HUDEP-2 (cell line): ENCODE measurements around the gene ZFP36L1.

ENCODE experiments used
- DNase-seq, 76 experiments: peaks; one replicate each; lab custom pipeline; 2025; ENCODE audit not compliant: unreplicated experiment in 76 of 76; lab: John Stamatoyannopoulos, UW

The ZFP36L1 gene

DNA sequence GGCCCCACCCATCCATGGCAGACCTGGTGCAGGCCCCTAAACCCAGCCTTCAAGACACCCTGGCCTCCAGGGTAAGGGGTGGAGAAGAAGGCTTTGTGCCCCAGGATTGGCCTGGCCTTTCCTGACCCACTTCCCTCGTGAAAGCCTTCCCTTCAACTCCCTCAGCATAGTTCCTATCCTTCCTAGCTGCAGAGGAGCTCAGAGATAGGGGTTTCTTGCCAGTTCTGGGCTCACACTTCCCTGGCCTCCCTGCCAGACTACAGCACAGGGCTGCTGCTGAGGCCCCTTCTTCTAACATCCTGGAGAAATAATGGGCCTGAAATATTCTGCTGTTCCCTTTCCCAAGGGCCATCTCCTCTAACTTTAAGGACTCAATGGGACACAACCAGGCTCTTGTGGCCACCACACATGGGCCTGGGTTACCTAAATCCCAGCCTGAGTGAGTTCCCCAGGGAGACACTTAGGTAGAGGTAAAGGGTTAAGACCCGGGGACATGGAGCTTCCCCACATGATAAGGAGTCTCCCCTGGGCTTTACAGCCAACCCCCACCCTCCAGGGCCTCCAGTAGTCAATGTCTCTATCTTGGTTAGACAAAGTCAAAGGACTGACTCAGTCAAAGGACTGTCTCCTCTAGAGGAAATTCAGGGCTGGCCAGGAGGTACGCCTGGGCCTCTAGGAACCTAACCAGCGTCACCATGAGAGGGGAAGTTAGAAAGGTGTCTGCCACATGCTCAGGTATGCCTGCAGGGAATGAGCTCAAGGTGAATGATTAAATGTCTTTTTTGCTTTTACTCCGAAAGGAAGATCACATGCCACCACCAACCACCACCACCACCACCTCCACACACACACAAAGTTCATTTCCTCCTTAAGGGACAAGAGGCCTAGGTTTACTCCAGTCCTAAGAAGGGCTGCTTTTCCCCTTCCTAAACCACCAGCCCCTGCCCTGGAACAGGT is 7.1 kb downstream of the ZFP36L1 start:
- no peak for DNase-seq

DNA sequence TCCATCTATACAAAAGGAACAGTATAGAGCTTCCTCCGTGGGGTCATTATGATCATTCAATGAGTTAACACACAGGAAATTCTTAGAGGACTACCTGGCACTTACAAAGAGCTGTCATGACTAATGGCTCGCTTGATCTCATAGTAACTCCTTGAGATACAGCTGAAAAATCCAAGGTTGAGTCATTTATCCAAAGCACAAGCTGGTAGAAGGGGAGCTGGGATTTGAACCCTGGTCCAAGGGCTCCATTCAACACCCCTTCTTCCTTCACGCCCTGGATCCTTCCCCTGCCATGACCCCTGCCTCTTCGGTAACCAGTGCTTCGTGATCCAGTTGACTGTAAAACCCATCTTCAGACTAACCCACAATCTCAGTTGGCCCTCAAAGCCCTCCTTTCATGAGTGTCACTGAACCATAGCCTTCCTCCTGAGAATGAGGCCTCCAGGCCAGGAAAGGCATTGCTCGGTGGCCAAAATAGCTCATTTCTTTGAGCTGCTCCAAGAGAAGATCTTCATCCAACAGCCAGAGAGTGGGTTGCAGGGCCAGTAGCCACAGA is 7.8 kb downstream of the ZFP36L1 start:
- no peak for DNase-seq

DNA sequence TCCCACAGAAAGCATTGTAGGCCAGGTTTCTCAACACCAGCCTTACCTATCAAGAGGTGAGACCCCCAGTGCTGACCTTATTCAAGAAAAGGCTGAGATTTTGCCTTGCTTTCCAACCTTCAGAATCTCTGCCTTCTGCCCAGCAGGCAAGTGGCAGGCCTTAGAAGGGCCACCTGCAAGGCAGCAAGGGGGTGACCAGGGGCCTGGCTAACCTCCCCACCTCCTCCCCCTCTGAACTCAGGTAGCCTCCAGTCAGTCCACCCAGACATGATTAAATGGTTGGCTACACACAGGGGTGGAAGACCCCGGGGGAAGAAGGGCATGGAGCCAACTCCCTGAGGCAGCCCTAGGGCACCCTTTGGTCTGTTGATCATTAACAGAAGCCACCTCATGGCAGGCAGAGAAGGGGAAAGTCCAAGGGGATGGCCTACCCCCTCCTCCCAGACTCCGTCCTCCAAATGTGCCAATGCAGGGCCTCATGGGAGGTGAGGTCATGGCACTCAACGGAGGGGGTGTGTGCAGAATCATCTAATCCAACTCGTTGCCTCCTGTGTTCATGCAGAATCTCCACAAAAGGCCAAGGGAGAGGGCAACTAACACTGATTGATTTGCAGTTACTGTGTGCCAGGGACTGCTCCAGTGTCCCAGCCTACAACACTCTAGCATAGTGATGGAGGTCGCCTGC is 8.5 kb downstream of the ZFP36L1 start:
- no peak for DNase-seq

DNA sequence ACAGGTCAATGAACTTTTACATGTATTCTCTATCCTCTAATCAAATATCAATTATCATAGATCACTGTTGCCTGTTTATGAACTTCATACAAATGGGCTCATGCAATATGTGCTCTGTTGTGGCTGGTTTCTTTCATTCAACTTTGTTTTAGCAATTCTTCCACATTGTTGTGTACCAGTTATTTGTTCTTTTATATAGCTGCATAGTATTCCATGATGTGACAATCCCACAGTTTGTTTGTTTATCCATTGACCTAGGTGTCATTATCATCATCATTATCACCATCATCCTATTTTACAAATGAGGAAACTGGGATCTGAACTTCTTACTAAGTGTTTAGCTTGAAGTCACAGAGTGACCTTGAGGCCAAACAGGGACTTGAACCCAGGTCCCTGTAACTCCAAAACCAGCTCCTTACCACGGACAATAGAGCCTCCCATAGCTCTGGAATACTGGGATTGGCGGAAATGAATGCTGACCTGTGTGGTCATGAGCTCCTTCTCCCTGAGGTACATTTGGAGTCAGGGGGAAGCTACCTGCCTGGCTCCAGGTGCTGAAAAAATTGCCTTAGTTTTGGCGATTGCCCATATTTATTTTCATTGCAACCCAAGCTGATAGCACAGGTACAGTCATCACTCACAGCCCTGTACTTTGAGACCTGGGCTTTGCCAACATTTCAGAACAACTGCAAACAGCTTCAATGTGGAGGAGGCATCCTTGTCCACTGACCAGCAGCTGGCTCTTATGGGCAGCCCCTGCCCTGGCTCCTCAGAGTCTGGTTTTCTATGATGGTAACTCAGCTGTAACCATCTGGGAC is 9.2 kb downstream of the ZFP36L1 start:
- DNase-seq, result no peak

DNA sequence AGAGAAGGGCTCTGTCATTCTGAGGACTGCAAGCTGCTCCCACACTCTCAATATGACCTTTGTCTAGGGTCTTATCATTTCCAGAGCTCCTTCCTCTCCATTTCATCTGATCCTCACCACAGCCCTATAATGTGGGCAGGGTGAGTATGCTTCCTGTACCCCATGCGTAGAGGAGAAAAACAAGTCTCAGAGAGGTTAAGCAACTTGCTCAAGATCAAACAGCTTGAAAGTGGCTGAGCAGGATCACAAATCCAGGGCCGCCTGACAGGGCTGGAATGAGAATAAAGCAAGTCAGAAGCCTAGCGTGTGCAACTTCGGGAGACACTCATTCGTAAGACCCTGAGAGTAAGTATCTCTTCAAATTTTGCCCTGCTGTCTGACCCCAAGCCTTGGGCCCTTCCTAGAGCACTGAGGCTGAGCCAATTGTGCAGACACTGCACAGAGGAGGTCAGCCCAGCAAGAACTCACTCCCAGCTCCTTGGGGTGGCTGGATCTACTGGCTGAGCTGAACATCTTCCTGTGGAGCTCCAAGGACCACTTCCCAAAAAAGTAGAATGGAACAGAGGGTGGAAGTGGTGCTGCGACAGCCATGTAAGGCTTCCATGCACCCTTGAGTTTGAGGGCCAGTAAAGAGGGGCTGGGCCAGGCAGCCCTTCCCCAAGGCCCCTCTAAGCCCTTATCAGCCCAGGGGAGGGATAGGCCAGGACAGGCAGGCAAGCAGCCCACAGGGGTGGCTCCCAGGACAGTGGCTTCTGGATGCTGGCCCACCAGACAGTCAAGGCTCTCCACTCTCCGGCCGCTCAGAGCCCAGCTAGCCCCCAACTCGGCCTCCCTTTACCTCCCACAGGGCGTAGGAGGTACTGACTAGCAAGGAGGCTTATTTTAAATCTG is 10.5 kb downstream of the ZFP36L1 start:
- DNase-seq, result peak in 3 of 76 experiments; percentile 20 to 53 (median 22)

DNA sequence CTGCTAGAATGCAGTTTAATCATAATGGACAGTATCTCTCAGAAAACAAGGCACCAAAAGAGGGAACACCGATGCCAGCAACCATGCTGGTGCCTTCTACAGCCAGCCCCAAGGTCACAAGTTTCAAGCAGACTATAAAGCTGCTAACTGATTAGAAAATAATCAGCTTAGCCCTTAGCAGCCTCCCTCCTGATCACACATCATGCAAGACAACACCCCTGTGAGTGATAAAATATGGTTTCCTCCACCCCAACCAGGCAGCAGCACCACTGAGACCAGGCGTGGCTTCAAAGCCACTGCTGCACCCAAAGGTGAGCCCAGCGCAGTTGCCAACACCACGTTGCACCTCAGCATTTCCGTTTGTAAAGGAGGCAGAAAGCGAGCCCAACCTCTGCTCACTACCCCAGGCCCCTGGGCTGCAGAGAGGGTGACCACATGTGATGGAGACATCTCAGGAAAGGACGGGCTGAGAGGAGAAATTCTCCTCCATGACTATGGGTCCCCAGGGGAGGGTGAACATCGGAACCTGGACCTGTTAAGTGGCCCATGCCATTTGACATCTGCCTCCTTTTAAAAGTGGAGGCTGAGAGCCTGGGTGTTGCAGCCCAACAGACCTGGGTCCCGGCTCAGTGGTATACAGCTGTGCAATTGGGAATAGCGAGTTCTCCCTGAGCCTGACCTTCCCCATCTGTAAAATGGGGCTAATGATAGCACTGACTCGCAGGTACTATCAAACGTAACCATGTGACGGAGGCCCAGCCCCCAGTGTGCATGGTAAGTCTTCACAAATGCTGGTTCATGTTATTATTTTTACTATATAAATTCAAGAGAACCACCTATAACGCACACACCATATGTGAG is 11.5 kb downstream of the ZFP36L1 start:
- DNase-seq, result peak in 75 of 76 experiments; percentile 51 to 93 (median 73)

DNA sequence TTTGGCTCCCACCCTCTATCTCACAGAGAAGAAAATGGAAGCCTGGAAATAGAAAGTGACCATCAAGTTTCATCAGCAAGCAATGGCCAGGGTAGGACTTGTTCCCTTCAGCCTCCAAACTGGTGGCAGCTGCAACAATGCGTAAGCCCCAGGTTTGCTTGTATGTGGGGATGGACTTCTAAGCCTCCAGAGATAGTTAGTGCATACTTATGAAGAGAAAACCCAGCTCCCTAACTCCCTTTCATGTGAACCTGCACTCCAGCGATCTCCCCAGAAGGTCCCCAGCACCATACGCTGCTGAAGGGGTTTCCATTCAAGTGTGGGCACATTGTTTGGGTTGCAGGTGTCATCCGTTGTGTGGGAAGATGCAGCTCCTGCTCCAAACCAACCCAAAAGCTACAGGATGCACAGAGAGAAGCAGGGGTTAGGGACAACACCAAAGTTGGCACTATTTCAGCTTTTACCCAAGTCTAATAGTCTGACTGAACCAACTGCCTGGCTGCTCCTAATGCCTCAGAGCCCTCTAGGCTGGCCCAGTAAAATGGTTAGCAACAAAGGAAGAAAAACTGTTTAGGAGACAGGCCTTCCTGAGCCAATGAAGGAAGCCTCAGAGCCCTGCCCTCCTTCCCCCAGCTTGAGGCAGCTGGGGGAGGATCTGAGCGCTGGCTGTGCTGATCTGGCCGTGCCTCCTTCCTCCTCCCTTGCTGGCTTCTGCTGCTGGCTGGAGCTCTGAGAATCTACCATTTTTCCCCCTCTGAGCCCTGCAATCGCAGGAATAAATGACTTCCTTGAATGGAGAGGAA is 12.3 kb downstream of the ZFP36L1 start:
- DNase-seq, result peak in 73 of 76 experiments; percentile 46 to 92 (median 72)

DNA sequence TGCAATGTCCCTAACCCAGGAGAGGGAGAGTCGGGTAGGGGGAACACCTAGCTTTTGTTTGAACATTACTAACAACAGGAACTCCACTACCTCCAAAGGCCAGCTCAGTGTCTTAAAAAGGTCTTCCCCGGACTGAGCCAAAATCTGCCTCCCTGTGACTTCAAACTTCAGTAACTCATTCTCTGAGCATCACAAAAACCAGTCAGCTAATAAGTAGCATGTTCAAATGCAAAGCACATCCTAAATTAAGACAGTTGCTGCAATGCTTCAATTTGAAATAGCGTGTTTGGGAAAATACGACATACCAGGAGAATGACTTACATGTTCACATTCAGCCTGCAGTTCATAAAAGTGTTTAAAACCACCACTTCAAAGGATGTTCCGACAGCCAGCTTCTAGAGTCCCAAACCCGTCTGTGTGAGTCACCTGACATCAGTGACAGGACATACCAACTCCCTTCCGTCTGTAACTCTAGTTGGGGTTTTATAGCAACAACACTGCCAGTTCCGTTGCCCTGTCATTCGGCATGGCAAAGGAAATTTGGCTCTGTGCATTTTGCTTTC is 13.0 kb downstream of the ZFP36L1 start:
- peak in 2 of 76 experiments; percentile 26 to 37 for DNase-seq

DNA sequence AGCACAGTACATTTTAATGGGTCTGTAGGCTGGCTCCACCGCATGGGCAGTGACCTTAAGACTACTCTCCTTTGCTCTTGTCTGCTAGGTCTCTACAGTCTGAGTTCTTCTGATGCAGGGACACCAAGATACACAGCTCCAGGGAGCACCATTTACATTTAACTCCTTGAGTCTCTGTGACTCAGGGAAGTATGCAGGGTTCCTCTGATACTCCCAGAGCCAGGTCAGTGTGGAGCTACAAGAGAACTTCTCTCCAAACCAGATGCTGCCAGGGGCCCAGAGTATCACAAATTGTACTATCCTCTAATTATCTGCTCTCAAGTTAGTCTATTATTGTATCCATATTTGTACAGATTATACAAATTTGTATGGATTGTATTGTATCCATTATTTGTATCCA is 15.2 kb downstream of the ZFP36L1 start:
- no peak for DNase-seq

DNA sequence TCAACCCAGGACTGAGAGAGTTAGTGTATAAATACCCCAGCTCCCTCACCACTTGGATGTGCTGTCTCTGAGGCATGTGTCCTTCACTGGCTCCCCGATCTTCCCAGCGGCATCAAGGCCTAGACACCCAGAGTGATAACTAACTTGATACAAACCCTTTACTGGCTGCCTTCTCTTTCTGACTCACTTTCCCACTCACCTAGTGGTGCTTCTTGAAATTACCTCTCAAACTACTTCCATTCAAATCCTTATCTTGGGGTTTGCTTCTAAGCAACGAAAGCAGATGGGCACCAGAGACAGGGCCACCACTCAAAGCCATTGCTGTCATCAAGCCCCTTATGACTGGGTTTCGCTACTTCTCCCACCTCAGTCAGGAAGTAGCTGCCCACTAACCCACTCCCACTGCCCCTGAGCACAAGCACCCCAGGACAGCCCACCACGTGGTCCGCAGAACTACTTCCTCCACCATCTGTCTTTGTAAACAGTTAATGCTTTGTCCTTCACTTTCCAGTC is 17.2 kb downstream of the ZFP36L1 start:
- peak in 4 of 76 experiments; percentile 7 to 33 (median 18) for DNase-seq

DNA sequence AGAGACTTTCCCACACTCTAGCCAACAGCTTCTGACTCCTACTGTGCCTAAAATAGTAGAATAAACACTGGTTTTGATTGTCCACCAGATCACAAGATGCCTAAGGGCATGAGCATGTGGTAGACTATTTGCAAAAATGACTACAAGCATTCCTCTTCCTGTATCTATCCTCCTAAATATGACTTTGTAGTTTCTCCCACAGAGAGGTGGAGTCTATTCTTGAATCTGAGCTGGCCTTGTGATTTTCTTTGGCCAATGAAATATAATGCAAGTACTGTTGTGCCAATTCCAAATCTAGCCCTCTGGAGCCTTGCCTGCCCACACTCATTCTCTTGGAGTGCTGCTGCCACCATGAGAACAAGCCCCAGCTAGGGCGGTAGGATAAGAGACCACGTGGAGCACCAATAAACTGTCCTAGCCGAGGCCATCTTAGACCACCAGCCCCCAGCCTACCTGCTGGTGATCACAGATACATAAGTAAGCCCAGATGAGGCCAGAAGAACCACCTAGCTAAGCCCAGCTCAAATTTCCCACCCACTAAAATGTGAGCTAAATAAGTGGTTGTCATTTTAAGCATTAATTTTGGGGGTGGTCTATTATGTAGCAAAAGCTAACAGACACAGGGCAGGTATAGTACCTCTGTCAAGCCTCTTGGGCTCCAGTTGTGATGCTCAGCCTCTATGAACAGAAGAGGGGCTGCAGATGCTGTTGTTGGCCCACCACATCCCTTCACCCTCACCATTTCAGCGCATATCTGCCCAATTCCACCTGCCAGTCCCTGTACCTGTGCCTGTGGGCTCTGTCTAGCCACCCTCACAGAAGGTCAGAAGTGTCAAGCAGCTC is 17.9 kb downstream of the ZFP36L1 start:
- DNase-seq, result no peak

DNA sequence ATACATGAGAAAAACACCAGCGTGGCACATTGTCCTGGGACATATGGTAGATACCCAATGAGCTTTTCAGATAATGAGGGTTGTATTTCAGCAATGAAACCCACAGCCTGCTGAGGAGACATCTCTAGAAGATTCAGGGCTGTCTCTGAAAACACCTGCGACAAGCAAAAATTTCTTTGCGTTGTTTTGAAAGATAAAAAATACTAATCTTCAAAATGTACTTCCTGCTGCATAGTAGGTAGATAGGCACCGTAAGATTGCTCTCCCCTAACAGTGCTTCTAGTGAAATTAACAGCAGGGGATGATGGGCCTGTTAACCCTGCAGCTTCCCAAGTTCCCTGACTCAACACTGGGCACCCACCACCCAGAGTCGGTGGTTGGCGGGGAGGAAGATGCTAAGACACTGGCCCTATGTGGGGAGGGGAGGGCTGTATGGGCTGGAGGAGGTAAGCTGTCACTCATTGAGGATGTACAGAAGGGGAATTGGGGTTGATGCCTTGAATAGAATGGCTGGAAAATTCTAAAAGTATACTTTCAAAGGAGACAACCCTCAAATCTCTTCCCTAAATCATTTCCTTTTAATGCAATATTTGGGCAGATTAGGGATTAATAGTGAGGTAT is 20.0 kb downstream of the ZFP36L1 start:
- no peak for DNase-seq

DNA sequence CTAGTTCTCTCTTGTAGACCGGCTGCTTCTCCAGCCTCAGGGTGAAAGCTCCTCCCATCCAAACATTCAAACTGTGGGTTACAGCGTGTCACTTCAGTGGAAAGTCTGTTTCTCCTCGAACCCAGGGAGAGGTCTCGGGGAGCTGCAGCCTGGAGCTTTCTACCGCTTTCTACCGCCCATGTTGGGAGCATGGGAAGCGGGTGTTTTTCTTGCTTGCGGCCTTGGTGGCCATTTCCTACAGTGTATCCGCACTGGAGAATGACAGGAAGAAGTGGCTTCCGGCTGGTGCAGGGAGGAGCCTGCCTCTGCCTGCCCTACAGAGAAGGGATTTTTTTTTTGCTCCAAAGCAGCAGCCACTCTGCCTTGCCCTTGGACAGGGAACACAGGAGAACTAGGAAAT is 21.2 kb downstream of the ZFP36L1 start:
- no peak for DNase-seq

DNA sequence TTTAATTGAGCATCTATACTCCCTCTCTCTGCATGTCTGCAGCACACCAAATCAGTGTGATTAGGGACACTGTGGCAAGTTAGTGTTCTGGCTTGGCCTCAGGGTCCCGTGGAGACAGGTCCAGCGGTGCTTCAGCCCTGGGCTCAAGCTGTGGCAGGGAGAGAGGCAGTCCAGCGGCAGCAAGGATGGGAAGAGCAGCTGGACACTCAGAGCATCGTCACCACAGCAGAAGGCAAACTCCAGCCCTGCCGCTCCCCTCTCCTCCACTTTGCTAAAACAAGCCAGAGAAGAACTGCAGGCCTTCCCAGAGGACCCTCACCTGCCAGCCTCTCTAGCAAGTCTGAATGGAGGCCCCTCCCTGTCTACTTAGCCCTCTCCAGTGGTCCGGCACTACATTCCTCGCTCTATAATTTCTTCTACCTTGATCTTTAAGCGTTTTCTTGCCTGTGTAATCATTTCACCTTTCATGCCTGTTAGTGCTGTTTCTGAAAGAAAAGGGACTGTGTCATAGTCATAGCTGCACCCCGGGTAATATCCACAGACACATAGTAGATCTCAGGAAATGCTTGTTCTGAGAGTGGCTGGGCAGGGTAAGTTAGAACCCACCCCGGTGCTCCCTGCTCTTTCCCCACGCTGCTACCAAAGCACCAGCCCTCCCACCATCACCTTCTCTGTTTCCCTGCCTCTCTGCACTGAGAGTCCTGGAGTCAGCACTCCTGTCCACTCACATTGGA is 22.1 kb downstream of the ZFP36L1 start:
- no peak for DNase-seq

DNA sequence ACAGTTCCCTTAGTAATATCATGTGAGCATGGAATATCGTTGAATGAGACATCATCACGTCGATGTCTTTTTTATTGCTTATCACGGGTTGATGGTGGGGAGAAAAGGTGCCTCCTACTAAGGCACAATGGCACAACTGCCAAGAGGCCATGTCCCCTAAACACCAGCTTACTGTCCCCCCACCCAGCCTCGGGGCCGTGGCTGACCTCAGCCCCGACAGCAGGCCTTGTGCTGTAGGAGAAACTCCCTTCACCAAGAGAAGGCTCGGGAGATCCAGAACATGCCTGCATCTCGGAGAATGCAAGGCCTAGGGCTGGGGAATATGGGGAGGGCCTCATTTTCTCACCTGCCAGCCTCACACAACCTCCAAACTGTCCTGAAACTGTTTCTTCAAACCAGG is 22.8 kb downstream of the ZFP36L1 start:
- no peak for DNase-seq
